Sigmoid colon (tissue), 4 donors: Measurements from ENCODE around the gene NNT.
"Not testable (repeated sequence)": the region's sequence is repeated elsewhere in the genome, so short reads cannot be mapped to it uniquely, and the experiment has no call there.

Experiments used
- EP300 ChIP-seq, 4 donors: sonication (generic); formaldehyde crosslinking; IDR thresholded peaks; one replicate each; pipeline ENCODE4 v1.6.1; 2017; ENCODE audit warnings: antibody characterized with exemption in 4 of 4
- POLR2A ChIP-seq, 2 donors: fragments of 450-650 bp; IDR thresholded peaks; one replicate each; pipeline ENCODE4 v1.6.1; 2016; ENCODE audit warnings: antibody characterized with exemption in 2 of 2, mild to moderate bottlenecking in 2 of 2, moderate library complexity in 2 of 2
- POLR2AphosphoS5 ChIP-seq, 4 donors: sonication (generic); formaldehyde crosslinking; IDR thresholded peaks; one replicate each; pipeline ENCODE4 v1.6.1; 2017; ENCODE audit warnings: antibody characterized with exemption in 4 of 4
- TF ChIP-seq, protein P1 (sequence below), 4 experiments: fragments of 450-650 bp in 3 of 4; fragments of 200-600 bp in 1 of 4; IDR thresholded peaks; one replicate each; pipeline ENCODE4 v1.5.1; 2016 to 2019; ENCODE audit warnings: antibody characterized with exemption in 4 of 4, mild to moderate bottlenecking in 3 of 4, moderate library complexity in 2 of 4

DNA sequence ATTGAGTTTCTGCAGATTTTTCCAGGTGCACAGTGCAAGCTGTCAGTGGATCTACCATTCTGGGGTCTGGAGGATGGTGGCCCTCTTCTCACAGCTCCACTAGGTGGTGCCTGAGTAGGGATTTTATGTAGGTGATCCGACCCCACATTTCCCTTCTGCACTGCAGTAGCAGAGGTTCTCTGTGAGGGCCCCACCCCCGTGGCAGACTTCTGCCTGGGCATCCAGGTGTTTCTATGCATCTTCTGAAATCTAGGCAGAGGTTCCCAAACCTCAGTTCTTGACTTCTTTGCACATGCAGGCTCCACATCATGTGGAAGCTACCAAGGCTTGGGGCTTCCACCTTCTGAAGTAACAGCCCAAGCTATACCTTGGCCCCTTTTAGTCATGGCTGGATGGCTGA, 93.5 kb downstream of the NNT start:
- TF ChIP-seq, protein P1, sequence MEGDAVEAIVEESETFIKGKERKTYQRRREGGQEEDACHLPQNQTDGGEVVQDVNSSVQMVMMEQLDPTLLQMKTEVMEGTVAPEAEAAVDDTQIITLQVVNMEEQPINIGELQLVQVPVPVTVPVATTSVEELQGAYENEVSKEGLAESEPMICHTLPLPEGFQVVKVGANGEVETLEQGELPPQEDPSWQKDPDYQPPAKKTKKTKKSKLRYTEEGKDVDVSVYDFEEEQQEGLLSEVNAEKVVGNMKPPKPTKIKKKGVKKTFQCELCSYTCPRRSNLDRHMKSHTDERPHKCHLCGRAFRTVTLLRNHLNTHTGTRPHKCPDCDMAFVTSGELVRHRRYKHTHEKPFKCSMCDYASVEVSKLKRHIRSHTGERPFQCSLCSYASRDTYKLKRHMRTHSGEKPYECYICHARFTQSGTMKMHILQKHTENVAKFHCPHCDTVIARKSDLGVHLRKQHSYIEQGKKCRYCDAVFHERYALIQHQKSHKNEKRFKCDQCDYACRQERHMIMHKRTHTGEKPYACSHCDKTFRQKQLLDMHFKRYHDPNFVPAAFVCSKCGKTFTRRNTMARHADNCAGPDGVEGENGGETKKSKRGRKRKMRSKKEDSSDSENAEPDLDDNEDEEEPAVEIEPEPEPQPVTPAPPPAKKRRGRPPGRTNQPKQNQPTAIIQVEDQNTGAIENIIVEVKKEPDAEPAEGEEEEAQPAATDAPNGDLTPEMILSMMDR (IDR thresholded peaks at IDR 0.05): not testable (repeated sequence)
- not testable (repeated sequence) for TF ChIP-seq POLR2AphosphoS5, POLR2A, EP300 (IDR thresholded peaks at IDR 0.05)
